ENCODE results near the gene OR10Z1.

The OR10Z1 gene, protein sequence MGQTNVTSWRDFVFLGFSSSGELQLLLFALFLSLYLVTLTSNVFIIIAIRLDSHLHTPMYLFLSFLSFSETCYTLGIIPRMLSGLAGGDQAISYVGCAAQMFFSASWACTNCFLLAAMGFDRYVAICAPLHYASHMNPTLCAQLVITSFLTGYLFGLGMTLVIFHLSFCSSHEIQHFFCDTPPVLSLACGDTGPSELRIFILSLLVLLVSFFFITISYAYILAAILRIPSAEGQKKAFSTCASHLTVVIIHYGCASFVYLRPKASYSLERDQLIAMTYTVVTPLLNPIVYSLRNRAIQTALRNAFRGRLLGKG

GRCh38 chr1:158604968-158605367, at the start of gene OR10Z1:
TSS of gene OR10Z1 (plus strand) at chr1:158605268. CDS start at chr1:158606439, 1,171 bp downstream.
- DNase-seq, result no peak

DNA sequence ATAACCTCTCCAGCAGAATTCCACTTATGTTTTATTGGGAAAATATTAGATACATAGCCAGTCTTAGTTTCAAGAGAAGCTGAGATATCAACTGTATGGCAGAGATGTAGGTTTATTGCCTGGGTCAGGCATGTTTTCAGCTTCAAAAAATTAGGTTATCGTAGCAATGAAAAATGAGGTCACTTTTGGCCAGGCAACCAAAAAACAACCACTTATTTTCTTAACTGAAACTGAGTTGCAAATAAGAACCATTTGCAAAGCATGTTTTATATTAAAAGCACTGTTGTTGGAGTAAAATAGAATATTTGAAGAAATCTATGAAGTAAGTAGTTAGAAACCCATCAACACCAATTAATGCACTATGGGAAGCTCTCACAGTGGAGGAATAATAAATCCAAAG, 45.4 kb upstream of the OR10Z1 start:
- no peak for DNase-seq

- no peak for DNase-seq
These were observed 41.2 kb upstream of the OR10Z1 start for GRCh38 chr1:158563853-158564252.

GRCh38 chr1:158564608-158565007, 40.5 kb upstream of the OR10Z1 start:
- DNase-seq, result no peak

- no peak for DNase-seq
These were observed 34.6 kb upstream of the OR10Z1 start, which contains the start of gene OR6P1 for GRCh38 chr1:158570480-158570879. TSS of gene OR6P1 (minus strand) at chr1:158570580. CDS start at chr1:158563604, 6,976 bp downstream.

DNA sequence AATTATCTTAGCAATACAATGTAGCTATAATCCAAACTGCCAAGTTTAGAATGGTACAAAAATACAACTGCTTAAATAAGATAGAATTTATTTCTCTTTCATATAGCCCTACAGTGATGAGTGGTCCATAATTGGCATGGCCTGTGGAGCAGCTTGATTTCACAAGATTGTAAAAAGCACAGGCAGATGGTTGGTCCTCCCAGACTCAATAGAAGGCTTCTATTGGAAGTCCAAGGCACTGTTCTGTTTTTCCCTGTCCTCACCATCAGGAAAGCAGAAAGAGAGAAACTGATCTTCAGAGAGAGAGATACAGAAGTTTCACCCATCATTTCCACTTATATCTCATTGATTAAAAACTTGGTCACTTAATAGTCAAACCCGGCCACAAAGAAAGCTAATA, 32.8 kb upstream of the OR10Z1 start:
- no peak for DNase-seq

GRCh38 chr1:158577561-158577960, 27.5 kb upstream of the OR10Z1 start:
- DNase-seq, result no peak

- no peak for DNase-seq
These were observed 25.3 kb upstream of the OR10Z1 start, which contains the start of gene OR10X1 for GRCh38 chr1:158579733-158580132. TSS of gene OR10X1 (minus strand) at chr1:158579899. CDS start at chr1:158579899, 0 bp downstream.

GRCh38 chr1:158583962-158584361, 21.1 kb upstream of the OR10Z1 start:
- DNase-seq, result no peak

- DNase-seq, result no peak
These were observed 18.1 kb upstream of the OR10Z1 start for GRCh38 chr1:158586942-158587341.

DNA sequence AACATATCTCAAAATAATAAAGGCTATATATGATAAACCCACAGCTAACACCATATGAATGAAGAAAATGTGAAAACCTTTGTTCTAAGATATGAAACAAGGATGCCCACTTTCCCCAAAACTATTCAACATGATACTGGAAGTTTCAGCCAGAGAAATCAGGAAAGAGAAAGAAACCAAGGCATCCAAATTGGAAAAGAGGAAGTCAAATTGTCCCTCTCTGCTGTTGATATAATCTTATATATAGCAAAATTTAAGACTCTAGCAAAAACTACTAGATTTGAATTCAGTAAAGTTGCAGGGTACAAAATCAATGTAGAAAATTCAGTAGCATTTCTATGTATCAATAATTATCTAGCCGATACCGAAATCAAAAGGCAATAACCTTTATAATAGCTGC, 4.3 kb upstream of the OR10Z1 start:
- DNase-seq, result no peak

- DNase-seq, result no peak
These were observed 2.2 kb downstream of the OR10Z1 start for GRCh38 chr1:158607296-158607695.

GRCh38 chr1:158611916-158612315, 6.8 kb downstream of the OR10Z1 start:
- DNase-seq, result no peak

DNA sequence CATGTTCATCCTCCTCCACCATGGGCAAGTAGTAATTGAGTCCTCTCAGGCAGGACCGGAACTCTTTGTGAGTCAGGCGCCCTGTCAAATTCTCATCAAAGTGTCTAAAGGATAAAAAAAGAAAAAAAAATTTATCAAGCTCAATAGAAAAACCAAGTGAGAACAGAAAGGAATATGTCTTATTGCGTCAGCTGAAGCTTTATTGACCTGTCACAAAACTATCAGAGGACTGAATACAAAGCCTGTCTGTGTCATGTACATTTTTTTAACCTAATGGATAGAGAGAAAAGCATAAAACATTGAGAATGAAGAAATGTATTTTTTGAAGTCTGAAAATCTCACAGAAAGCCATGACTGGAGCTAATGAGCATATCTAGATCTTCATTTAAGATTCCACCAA, 8.7 kb downstream of the OR10Z1 start:
- no peak for DNase-seq

GRCh38 chr1:158638146-158638545, 33.1 kb downstream of the OR10Z1 start:
- DNase-seq, result no peak

- no peak for DNase-seq
These were observed 33.8 kb downstream of the OR10Z1 start for GRCh38 chr1:158638904-158639303.

- no peak for DNase-seq
These were observed 39.4 kb downstream of the OR10Z1 start for GRCh38 chr1:158644449-158644848.

DNA sequence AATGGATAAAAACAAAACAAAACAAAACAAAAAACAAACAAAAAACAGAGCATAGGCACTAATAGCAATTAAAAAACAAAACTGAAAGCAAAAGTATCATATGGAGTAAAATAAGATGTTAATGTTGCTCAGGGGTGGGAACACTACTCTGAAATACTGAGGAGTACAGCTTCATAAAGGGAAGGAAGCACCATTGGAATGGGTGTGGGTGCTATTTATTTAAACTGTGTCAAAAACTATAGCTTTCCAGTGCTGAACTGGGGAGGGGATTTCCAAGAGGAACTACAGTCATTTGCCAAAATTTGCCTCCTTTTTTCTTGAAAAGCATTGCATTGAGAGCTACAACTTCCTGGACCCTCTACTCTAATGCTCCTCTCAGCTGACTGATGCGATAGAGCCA, 41.4 kb downstream of the OR10Z1 start:
- DNase-seq, result no peak

GRCh38 chr1:158649052-158649451, 44.0 kb downstream of the OR10Z1 start:
- DNase-seq, result no peak

DNA sequence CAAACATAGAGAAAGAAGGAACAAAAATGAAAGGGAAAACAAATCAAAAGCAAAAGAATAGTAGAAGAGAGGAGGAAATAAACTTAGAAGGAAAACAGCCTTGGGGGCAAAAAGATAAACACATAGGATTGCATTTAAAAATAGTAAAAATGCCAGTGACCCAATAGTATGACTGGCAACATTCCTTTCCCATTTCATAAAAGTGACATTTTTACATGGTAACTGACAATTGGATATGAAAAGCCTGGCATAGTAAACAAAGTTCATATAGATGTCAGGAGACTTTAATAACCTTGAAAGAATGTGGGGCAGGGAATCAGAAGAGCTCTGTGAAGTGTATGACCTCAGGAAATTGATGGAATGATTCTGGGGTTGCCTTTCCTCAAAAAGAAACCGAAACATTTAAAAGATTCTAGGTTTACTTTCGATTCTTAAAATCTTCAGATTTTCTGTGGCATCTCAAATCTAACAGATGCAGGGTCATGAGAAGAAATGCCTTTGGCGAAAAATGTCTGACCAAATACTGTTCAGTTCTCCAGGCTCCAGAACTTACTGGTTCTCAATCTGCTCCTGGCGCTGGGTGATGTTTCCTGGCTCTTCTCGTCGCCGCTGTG, 47.8 kb downstream of the OR10Z1 start:
- no peak for DNase-seq

DNA sequence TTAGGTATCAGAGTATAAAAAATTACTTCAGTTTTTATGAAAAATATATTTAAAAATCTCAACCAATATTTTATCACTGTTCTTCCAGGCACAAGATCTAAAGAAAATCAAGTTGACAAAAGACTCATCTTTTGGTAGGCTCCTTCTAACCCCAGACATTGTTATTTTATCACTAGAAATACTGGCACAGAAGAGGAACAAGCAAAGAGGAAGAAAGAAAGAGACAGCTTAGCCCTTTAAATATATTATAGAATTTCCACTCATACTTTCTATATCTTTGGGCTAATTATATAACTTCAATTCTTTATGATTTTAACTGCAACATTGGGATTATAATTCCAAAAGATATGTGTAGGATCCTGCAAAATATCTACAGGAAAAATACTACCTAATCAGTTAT, 49.0 kb downstream of the OR10Z1 start:
- no peak for DNase-seq

GRCh38 chr1:158654571-158654970, 49.5 kb downstream of the OR10Z1 start:
- no peak for DNase-seq
